ENCODE measurements around the gene GPR137.

DNA sequence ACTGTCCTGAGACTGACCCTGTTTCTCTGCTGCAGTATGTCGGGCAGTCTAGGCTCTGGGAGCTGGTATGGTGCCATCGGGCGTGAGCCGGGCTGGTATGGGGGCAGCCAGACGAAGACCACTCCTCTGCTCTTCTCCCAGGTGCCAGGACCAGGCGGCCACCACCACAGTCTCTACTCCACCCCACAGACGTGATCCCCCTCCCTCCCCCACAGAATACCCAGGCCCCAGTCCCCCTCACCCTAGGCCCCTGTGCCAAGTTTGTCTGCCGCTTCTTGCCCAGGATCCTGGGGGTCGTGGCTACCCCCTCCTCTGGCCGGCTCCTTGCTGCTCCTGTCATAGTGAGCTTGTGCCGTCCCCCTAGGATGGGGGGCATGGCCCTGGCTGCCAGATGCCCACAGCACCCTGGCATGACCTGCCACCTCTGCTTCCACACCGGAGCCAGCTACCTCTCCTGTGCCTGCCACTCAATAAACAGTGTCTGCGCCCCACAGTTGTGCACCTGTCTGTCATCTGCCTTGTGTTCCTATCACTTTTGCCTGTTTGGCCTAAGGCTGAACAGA is 3.4 kb downstream of the GPR137 start:
- TF ChIP-seq, protein P1, sequence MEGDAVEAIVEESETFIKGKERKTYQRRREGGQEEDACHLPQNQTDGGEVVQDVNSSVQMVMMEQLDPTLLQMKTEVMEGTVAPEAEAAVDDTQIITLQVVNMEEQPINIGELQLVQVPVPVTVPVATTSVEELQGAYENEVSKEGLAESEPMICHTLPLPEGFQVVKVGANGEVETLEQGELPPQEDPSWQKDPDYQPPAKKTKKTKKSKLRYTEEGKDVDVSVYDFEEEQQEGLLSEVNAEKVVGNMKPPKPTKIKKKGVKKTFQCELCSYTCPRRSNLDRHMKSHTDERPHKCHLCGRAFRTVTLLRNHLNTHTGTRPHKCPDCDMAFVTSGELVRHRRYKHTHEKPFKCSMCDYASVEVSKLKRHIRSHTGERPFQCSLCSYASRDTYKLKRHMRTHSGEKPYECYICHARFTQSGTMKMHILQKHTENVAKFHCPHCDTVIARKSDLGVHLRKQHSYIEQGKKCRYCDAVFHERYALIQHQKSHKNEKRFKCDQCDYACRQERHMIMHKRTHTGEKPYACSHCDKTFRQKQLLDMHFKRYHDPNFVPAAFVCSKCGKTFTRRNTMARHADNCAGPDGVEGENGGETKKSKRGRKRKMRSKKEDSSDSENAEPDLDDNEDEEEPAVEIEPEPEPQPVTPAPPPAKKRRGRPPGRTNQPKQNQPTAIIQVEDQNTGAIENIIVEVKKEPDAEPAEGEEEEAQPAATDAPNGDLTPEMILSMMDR (IDR thresholded peaks at IDR 0.05), result no peak
- no peak for TF ChIP-seq POLR2AphosphoS5 (IDR thresholded peaks at IDR 0.05)

All from esophagus muscularis mucosa (tissue), 3 donors.